GM12878 (cell line): Measurements from ENCODE around the gene RCL1.

Source experiments
- BRCA1 ChIP-seq: IDR thresholded peaks from 2 replicates; pipeline ENCODE4 v1.6.1; 2011; ENCODE audit warnings: low read depth, low read length, improper control_type of control experiment
- CTCF ChIP-seq, 3 experiments: IDR thresholded peaks in 2 of 3; conservative IDR thresholded peaks in 1 of 3; 2 replicates each; pipeline ENCODE4 v1.5.1; 2011; ENCODE audit warnings: low read depth in 3 of 3, low read length in 3 of 3, mild to moderate bottlenecking in 3 of 3, control low read depth in 2 of 3, moderate library complexity in 2 of 3, inconsistent platforms in 1 of 3, mixed read lengths in 1 of 3; ENCODE audit not compliant: control insufficient read depth in 2 of 3, insufficient read depth in 1 of 3; ENCODE audit errors: extremely low read depth in 1 of 3
- EGR1 ChIP-seq, 2 experiments: IDR thresholded peaks; 1 replicate in 1 of 2; 2 replicates in 1 of 2; pipeline ENCODE4 v1.6.1; 2011 to 2012; ENCODE audit warnings: low read depth in 2 of 2, low read length in 2 of 2, borderline replicate concordance in 1 of 2, mild to moderate bottlenecking in 1 of 2, moderate library complexity in 1 of 2
- HDAC2 ChIP-seq: fragments of 200-600 bp; sonication (generic); IDR thresholded peaks from 2 replicates; pipeline ENCODE4 v1.6.1; 2017
- NRF1 ChIP-seq: conservative IDR thresholded peaks from 2 replicates; pipeline ENCODE4 v1.6.1; 2011; ENCODE audit warnings: mild to moderate bottlenecking, low read depth, low read length, improper control_type of control experiment
- POLR2A ChIP-seq: IDR thresholded peaks from 2 replicates; pipeline ENCODE4 v1.6.1; 2011; ENCODE audit warnings: low read depth, mild to moderate bottlenecking, low read length
- RBBP5 ChIP-seq: fragments of 200-600 bp; sonication (generic); conservative IDR thresholded peaks from 2 replicates; pipeline ENCODE4 v1.6.1; 2016
- SREBF1 ChIP-seq: IDR thresholded peaks from 2 replicates; pipeline ENCODE4 v1.6.1; 2012; ENCODE audit warnings: mild to moderate bottlenecking, low read length
- USF1 ChIP-seq: IDR thresholded peaks from 2 replicates; pipeline ENCODE4 v1.6.1; 2011; ENCODE audit warnings: borderline replicate concordance, low read depth, mild to moderate bottlenecking, moderate library complexity, mixed read lengths, low read length; ENCODE audit not compliant: insufficient read depth; ENCODE audit errors: extremely low read length
- YY1 ChIP-seq: IDR thresholded peaks from 2 replicates; pipeline ENCODE4 v1.6.1; 2011; ENCODE audit warnings: low read depth, mild to moderate bottlenecking, low read length

GRCh38 chr9:4792054-4792571 is 631 bp upstream of the RCL1 start:
- TF ChIP-seq CTCF (IDR thresholded peaks at IDR 0.05 in 2 of 3, conservative IDR thresholded peaks at IDR 0.05 in 1 of 3; ENCODE audit: control insufficient read depth in 2 of 3, extremely low read depth in 1 of 3, insufficient read depth in 1 of 3, low read depth in 3 of 3, low read length in 3 of 3) (no peak), USF1 (no peak), POLR2A (no peak), NRF1 (no peak), RBBP5 (no peak), YY1 (no peak), HDAC2 (no peak), SREBF1 (no peak), EGR1 (IDR thresholded peaks at IDR 0.05; ENCODE audit: borderline replicate concordance in 1 of 2, low read depth in 2 of 2, low read length in 2 of 2) (no peak), BRCA1 (no peak)
